Umbilical cord (tissue), 2 donors: ENCODE data around the gene COX6B2. TPM values are rescaled to one million over a fixed set of nuclear protein-coding genes. Genes with fewer than 3 reads are reported as not detected.

Experiments used
- DNase-seq: peaks from one replicate; pipeline ENCODE4 v3.0.0-alpha.2; 2015; ENCODE audit warnings: low spot score
- total RNA-seq: library from RNA; depleted of rRNA; stranded (reverse); fragments of >200 nt; gene quantifications from one replicate; pipeline ENCODE4 v1.2.3, GENCODE V29; 2014; ENCODE audit warnings: low replicate concordance; ENCODE audit not compliant: insufficient read depth

Gene COX6B2
- total RNA-seq, 1 donor from 2014 or later: not detected

GRCh38 chr19:55312621-55313512 lies 41.7 kb downstream of the COX6B2 start:
- DNase-seq: no peak

- DNase-seq: no peak
Measured at GRCh38 chr19:55311797-55312196, 42.7 kb downstream of the COX6B2 start.

- DNase-seq: no peak
Measured at GRCh38 chr19:55311397-55311796, 43.1 kb downstream of the COX6B2 start.

GRCh38 chr19:55310498-55310897 lies 44.0 kb downstream of the COX6B2 start:
- DNase-seq: no peak

- no peak for DNase-seq
Measured at GRCh38 chr19:55309448-55309847, 45.1 kb downstream of the COX6B2 start.

- no peak for DNase-seq
Measured at GRCh38 chr19:55308281-55308680, 46.2 kb downstream of the COX6B2 start.

GRCh38 chr19:55306712-55307111 lies 47.8 kb downstream of the COX6B2 start:
- DNase-seq: no peak

GRCh38 chr19:55305983-55306562 lies 48.4 kb downstream of the COX6B2 start:
- no peak for DNase-seq

- DNase-seq: peak; percentile 29
Measured at GRCh38 chr19:55305491-55305890, 49.0 kb downstream of the COX6B2 start.

GRCh38 chr19:55304980-55305379 lies 49.5 kb downstream of the COX6B2 start:
- DNase-seq: no peak

- no peak for DNase-seq
Measured at GRCh38 chr19:55304279-55304978, 50.1 kb downstream of the COX6B2 start.

- no peak for DNase-seq
Measured at GRCh38 chr19:55303477-55303876, 51.0 kb downstream of the COX6B2 start.

GRCh38 chr19:55302318-55302703 lies 52.2 kb downstream of the COX6B2 start:
- DNase-seq: no peak

- DNase-seq: peak; percentile 84
Measured at GRCh38 chr19:55301459-55302317, 52.8 kb downstream of the COX6B2 start.

GRCh38 chr19:55300886-55301458 lies 53.5 kb downstream of the COX6B2 start:
- no peak for DNase-seq

GRCh38 chr19:55299991-55300390 lies 54.5 kb downstream of the COX6B2 start:
- DNase-seq: no peak

Other genes with a start within 250 kb of the COX6B2 start
- 31.3 TPM for gene PPP1R12C, start 237.1 kb downstream of the COX6B2 start, total RNA-seq
- gene TNNT1, start 205.5 kb downstream of the COX6B2 start, total RNA-seq: 0.72 TPM
- 3.6 TPM for gene TNNI3, start 197.0 kb downstream of the COX6B2 start, total RNA-seq
- gene DNAAF3, start 188.1 kb downstream of the COX6B2 start, total RNA-seq: 1.4 TPM
- gene SYT5, start 174.4 kb downstream of the COX6B2 start, total RNA-seq: 1.9 TPM
- 0.24 TPM for gene PTPRH, start 145.2 kb downstream of the COX6B2 start, total RNA-seq
- gene TMEM86B, start 126.0 kb downstream of the COX6B2 start, total RNA-seq: 4.1 TPM
- 10.4 TPM for gene PPP6R1, start 95.7 kb downstream of the COX6B2 start, total RNA-seq
- 7.0 TPM for gene HSPBP1, start 74.6 kb downstream of the COX6B2 start, total RNA-seq
- gene BRSK1, start 70.7 kb downstream of the COX6B2 start, total RNA-seq: not detected
- gene TMEM150B, start 29.4 kb downstream of the COX6B2 start, total RNA-seq: 2.2 TPM
- gene KMT5C, start 14.8 kb downstream of the COX6B2 start, total RNA-seq: 10.6 TPM
- gene GARIN5B, start 8.5 kb upstream of the COX6B2 start, total RNA-seq: not detected
- 12.0 TPM for gene IL11, start 15.7 kb upstream of the COX6B2 start, total RNA-seq
- gene TMEM190, start 22.1 kb upstream of the COX6B2 start, total RNA-seq: not detected
- 8.9 TPM for gene TMEM238, start 29.6 kb upstream of the COX6B2 start, total RNA-seq
- 227 TPM for gene RPL28, start 31.2 kb upstream of the COX6B2 start, total RNA-seq
- gene UBE2S, start 53.1 kb upstream of the COX6B2 start, total RNA-seq: 19.3 TPM
- gene SHISA7, start 88.6 kb upstream of the COX6B2 start, total RNA-seq: 1.2 TPM
- 15.9 TPM for gene ISOC2, start 106.9 kb upstream of the COX6B2 start, total RNA-seq
- gene C19orf85, start 110.0 kb upstream of the COX6B2 start, total RNA-seq: 3.9 TPM
- gene ZNF628, start 121.9 kb upstream of the COX6B2 start, total RNA-seq: 1.7 TPM
- gene NAT14, start 130.5 kb upstream of the COX6B2 start, total RNA-seq: 18.8 TPM
- gene SSC5D, start 133.7 kb upstream of the COX6B2 start, total RNA-seq: 67.9 TPM
- gene SBK2, start 182.4 kb upstream of the COX6B2 start, total RNA-seq: not detected
- gene SBK3, start 190.8 kb upstream of the COX6B2 start, total RNA-seq: not detected
- 1.4 TPM for gene ZNF579, start 226.1 kb upstream of the COX6B2 start, total RNA-seq
- 2.4 TPM for gene FIZ1, start 244.8 kb upstream of the COX6B2 start, total RNA-seq
- gene ZNF524, start 245.6 kb upstream of the COX6B2 start, total RNA-seq: 7.2 TPM